HepG2 (cell line): ENCODE data around the gene ACOX3. TPM values are rescaled to one million over a fixed set of nuclear protein-coding genes. Genes with fewer than 3 reads are reported as not detected.

Experiments
- CBFB ChIP-seq: sonication (generic); formaldehyde crosslinking; IDR thresholded peaks from 2 replicates; pipeline ENCODE4 v1.4.0; 2020; ENCODE audit warnings: missing genetic modification reagents
- GRHL1 ChIP-seq: sonication (generic); formaldehyde crosslinking; conservative IDR thresholded peaks from 2 replicates; pipeline ENCODE4 v1.8.0; 2022; ENCODE audit warnings: missing genetic modification reagents
- HMGXB4 ChIP-seq, 2 experiments: sonication (generic) in 1 of 2; formaldehyde crosslinking in 1 of 2; IDR thresholded peaks; 2 replicates each; pipeline versions ENCODE4 v1.4.0 to v1.6.1; 2018 to 2020; ENCODE audit warnings: missing genetic modification reagents in 2 of 2, borderline replicate concordance in 1 of 2, low read depth in 1 of 2, mild to moderate bottlenecking in 1 of 2, missing biosample characterization in 1 of 2
- NR3C1 ChIP-seq: sonication (generic); formaldehyde crosslinking; IDR thresholded peaks from 2 replicates; pipeline ENCODE4 v1.4.0; 2020; ENCODE audit warnings: missing genetic modification reagents
- REXO4 ChIP-seq: sonication (generic); formaldehyde crosslinking; IDR thresholded peaks from 2 replicates; pipeline ENCODE4 v1.8.0; 2022; ENCODE audit warnings: missing genetic modification reagents, mild to moderate bottlenecking, borderline replicate concordance
- USF2 ChIP-seq, 2 experiments: sonication (generic) in 1 of 2; formaldehyde crosslinking in 1 of 2; IDR thresholded peaks; 2 replicates each; pipeline versions ENCODE4 v1.5.1 to v1.6.1; 2011 to 2020; ENCODE audit warnings: borderline replicate concordance in 1 of 2, low read depth in 1 of 2, low read length in 1 of 2, mild to moderate bottlenecking in 1 of 2, missing genetic modification reagents in 1 of 2, moderate library complexity in 1 of 2
- ZNF609 ChIP-seq: sonication (generic); formaldehyde crosslinking; IDR thresholded peaks from 2 replicates; pipeline ENCODE4 v1.4.0; 2020; ENCODE audit warnings: mild to moderate bottlenecking, missing genetic modification reagents, borderline replicate concordance
- polyA plus RNA-seq, 8 experiments: library from polyadenylated mRNA; depleted of rRNA in 3 of 8; stranded (reverse) in 7 of 8; unstranded in 1 of 8; fragments of >200 nt; fragmentation: Illumina TruSeq in 4 of 8; extraction: Trizol in 4 of 8; gene quantifications; 2 replicates each; pipeline versions ENCODE4 v1.2.1 to v1.2.3, GENCODE V29; 2011 to 2016; ENCODE audit warnings: low read depth in 4 of 8, missing spikeins in 1 of 8, mixed read lengths in 1 of 8; ENCODE audit not compliant: insufficient read depth in 1 of 8
- total RNA-seq, 5 experiments: library from RNA; depleted of rRNA; stranded (reverse); fragments of >200 nt; fragmentation: Illumina TruSeq; extraction: Trizol; gene quantifications; 2 replicates each; pipeline ENCODE4 v1.2.3, GENCODE V29; 2016; ENCODE audit warnings: low read depth in 1 of 5

Gene ACOX3
- total and polyA plus RNA-seq, 2 of the 13 experiments (the other 11 are each of a cell fraction or from before 2014, with no cell fraction given), result 4.2 to 17.8 TPM

- TF ChIP-seq USF2 (IDR thresholded peaks at IDR 0.05; ENCODE audit: low read depth, low read length) (no peak), USF2 (CRISPR knock-in tag; IDR thresholded peaks at IDR 0.05; ENCODE audit: borderline replicate concordance) (no peak), ZNF609 (CRISPR knock-in tag) (no peak), CBFB (no peak), REXO4 (no peak), NR3C1 (CRISPR knock-in tag) (no peak), HMGXB4 (CRISPR knock-in tag; IDR thresholded peaks at IDR 0.05; ENCODE audit: borderline replicate concordance in 1 of 2, low read depth in 1 of 2) (no peak), GRHL1 (CRISPR knock-in tag) (no peak)
Observed at GRCh38 chr4:8318509-8318908, 122.0 kb downstream of the ACOX3 start (continued).
